HG03442 (cell line): ENCODE results near the gene CNN3.
A peak's percentile ranks its signal among the peaks of the same experiment; 100 is the strongest.

Experiments used
- ATAC-seq: cut with Tn5 transposase; IDR thresholded peaks from one replicate; pipeline ENCODE4 v1.9.1; 2021; ENCODE audit warnings: mild to moderate bottlenecking, moderate library complexity; ENCODE audit not compliant: unreplicated experiment

The CNN3 gene

GRCh38 chr1:94859174-94859573, 67.7 kb downstream of the CNN3 start:
- ATAC-seq, result no peak

- ATAC-seq, result no peak
Observed at GRCh38 chr1:94858276-94858675, 68.6 kb downstream of the CNN3 start.

GRCh38 chr1:94856868-94857267, 70.0 kb downstream of the CNN3 start:
- no peak for ATAC-seq

GRCh38 chr1:94856004-94856403, 70.9 kb downstream of the CNN3 start:
- ATAC-seq, result no peak

- no peak for ATAC-seq
Observed at GRCh38 chr1:94855307-94855700, 71.6 kb downstream of the CNN3 start.

- peak; percentile 98 for ATAC-seq
Observed at GRCh38 chr1:94854458-94855306, 72.2 kb downstream of the CNN3 start.

GRCh38 chr1:94852788-94853187, 74.1 kb downstream of the CNN3 start:
- ATAC-seq, result no peak

- no peak for ATAC-seq
Observed at GRCh38 chr1:94851571-94851970, 75.3 kb downstream of the CNN3 start.
